BLaER1 treated with 17β-estradiol and CSF1 and Interleukin-3, amounts not matched to agents 10 nM and 100 nM (cell line): ENCODE measurements around the gene CALM3.

Experiments used
- H3K27ac ChIP-seq, 11 experiments: shearing (Covaris generic); formaldehyde crosslinking; 2 replicates each; pipeline ENCODE4 v1.8.1; 2022
- H3K27me3 ChIP-seq, 11 experiments: shearing (Covaris generic); formaldehyde crosslinking; 2 replicates each; pipeline ENCODE4 v1.8.1; 2022
- H3K36me3 ChIP-seq, 11 experiments: shearing (Covaris generic); formaldehyde crosslinking; 2 replicates each; pipeline ENCODE4 v1.8.1; 2022
- H3K4me1 ChIP-seq, 10 experiments: shearing (Covaris generic); formaldehyde crosslinking; 2 replicates each; pipeline ENCODE4 v1.8.1; 2022
- H3K4me2 ChIP-seq, 11 experiments: shearing (Covaris generic); formaldehyde crosslinking; 2 replicates each; pipeline ENCODE4 v1.8.1; 2022
- H3K4me3 ChIP-seq, 10 experiments: shearing (Covaris generic); formaldehyde crosslinking; 2 replicates each; pipeline ENCODE4 v1.8.1; 2022
- H3K9ac ChIP-seq, 11 experiments: shearing (Covaris generic); formaldehyde crosslinking; 2 replicates each; pipeline ENCODE4 v1.8.1; 2022
- H3K9me3 ChIP-seq, 11 experiments: shearing (Covaris generic); formaldehyde crosslinking; replicated peaks in 1 of 11; 2 replicates each; pipeline ENCODE4 v1.8.1; 2022
- H4K20me1 ChIP-seq, 11 experiments: shearing (Covaris generic); formaldehyde crosslinking; 2 replicates each; pipeline ENCODE4 v1.8.1; 2022
- Cebpa-rat ChIP-seq, 11 experiments: shearing (Covaris generic); IDR thresholded peaks; 2 replicates each; pipeline ENCODE4 v1.8.1; 2022

Gene CALM3

GRCh38 chr19:46629546-46630025 is 28.5 kb downstream of the CALM3 start:
- peak overlapping the region in 1 of 11 experiments; percentile 19; a peak in 2 of 22 replicates for H3K9ac ChIP-seq
- no peaks in the 10 kb centered on the region for H3K36me3 ChIP-seq
- no peak for TF ChIP-seq Cebpa-rat (IDR thresholded peaks at IDR 0.05)
- H3K4me2 ChIP-seq, result peak overlapping the region in 8 of 11 experiments; percentile 3 to 57 (median 17); a peak in 9 of 22 replicates
- H3K9me3 ChIP-seq, result no peaks in the 10 kb centered on the region
- H3K27ac ChIP-seq, result no peak overlapping the region
- H3K27me3 ChIP-seq, result peaks cover 2 to 26% (median 13%) of the 10 kb centered on the region in 11 experiments
- H3K4me3 ChIP-seq, result no peak overlapping the region
- H3K4me1 ChIP-seq, result peaks cover 61 to 80% (median 68%) of the 10 kb centered on the region in 10 experiments
- H4K20me1 ChIP-seq, result no peaks in the 10 kb centered on the region

GRCh38 chr19:46630586-46631205 is 29.6 kb downstream of the CALM3 start:
- H3K4me1 ChIP-seq, result peaks cover 56 to 76% (median 63%) of the 10 kb centered on the region in 10 experiments
- H3K27ac ChIP-seq, result no peak overlapping the region
- no peak overlapping the region for H3K9ac ChIP-seq
- peaks cover 10 to 34% (median 21%) of the 10 kb centered on the region in 11 experiments for H3K27me3 ChIP-seq
- H3K36me3 ChIP-seq, result no peaks in the 10 kb centered on the region
- H3K4me3 ChIP-seq, result no peak overlapping the region
- H3K4me2 ChIP-seq, result peak overlapping the region in 10 of 11 experiments; percentile 7 to 79 (median 45); a peak in 16 of 22 replicates
- H3K9me3 ChIP-seq, result no peaks in the 10 kb centered on the region
- TF ChIP-seq Cebpa-rat (IDR thresholded peaks at IDR 0.05), result no peak
- H4K20me1 ChIP-seq, result peaks cover 0 to 4% (median 0%) of the 10 kb centered on the region in 11 experiments; a peak in 2 of 22 replicates

GRCh38 chr19:46631481-46631880 is 30.4 kb downstream of the CALM3 start:
- peaks cover 0 to 4% (median 0%) of the 10 kb centered on the region in 11 experiments; a peak in 2 of 22 replicates for H4K20me1 ChIP-seq
- peaks cover 18 to 41% (median 29%) of the 10 kb centered on the region in 11 experiments for H3K27me3 ChIP-seq
- no peaks in the 10 kb centered on the region for H3K9me3 ChIP-seq
- peaks cover 51 to 72% (median 59%) of the 10 kb centered on the region in 10 experiments for H3K4me1 ChIP-seq
- no peak overlapping the region for H3K4me3 ChIP-seq
- no peak for TF ChIP-seq Cebpa-rat (IDR thresholded peaks at IDR 0.05)
- H3K4me2 ChIP-seq, result peak overlapping the region in 9 of 11 experiments; percentile 4 to 79 (median 46); a peak in 13 of 22 replicates
- H3K36me3 ChIP-seq, result no peaks in the 10 kb centered on the region
- no peak overlapping the region for H3K9ac ChIP-seq
- H3K27ac ChIP-seq, result no peak overlapping the region

GRCh38 chr19:46633130-46633529 is 32.0 kb downstream of the CALM3 start:
- peaks cover 28 to 52% (median 44%) of the 10 kb centered on the region in 11 experiments for H3K27me3 ChIP-seq
- H3K27ac ChIP-seq, result no peak overlapping the region
- no peak overlapping the region for H3K9ac ChIP-seq
- no peak for TF ChIP-seq Cebpa-rat (IDR thresholded peaks at IDR 0.05)
- peaks cover 0 to 4% (median 0%) of the 10 kb centered on the region in 11 experiments; a peak in 3 of 22 replicates for H4K20me1 ChIP-seq
- no peak overlapping the region; a peak in 1 of 20 replicates for H3K4me3 ChIP-seq
- no peaks in the 10 kb centered on the region for H3K9me3 ChIP-seq
- H3K4me2 ChIP-seq, result peak overlapping the region; percentile 84 to 99 (median 91)
- peaks cover 34 to 59% (median 45%) of the 10 kb centered on the region in 10 experiments for H3K4me1 ChIP-seq
- H3K36me3 ChIP-seq, result no peaks in the 10 kb centered on the region

- H3K27ac ChIP-seq, result no peak overlapping the region
- peak overlapping the region in 7 of 11 experiments; percentile 8 to 56 (median 25); a peak in 11 of 22 replicates for H3K9ac ChIP-seq
- peaks cover 34 to 63% (median 50%) of the 10 kb centered on the region in 10 experiments for H3K4me1 ChIP-seq
- peak overlapping the region; percentile 84 to 99 (median 91) for H3K4me2 ChIP-seq
- H3K9me3 ChIP-seq, result no peaks in the 10 kb centered on the region
- no peak for TF ChIP-seq Cebpa-rat (IDR thresholded peaks at IDR 0.05)
- H4K20me1 ChIP-seq, result peaks cover 0 to 4% (median 0%) of the 10 kb centered on the region in 11 experiments; a peak in 3 of 22 replicates
- peaks cover 29 to 54% (median 47%) of the 10 kb centered on the region in 11 experiments for H3K27me3 ChIP-seq
- no peaks in the 10 kb centered on the region for H3K36me3 ChIP-seq
- peak overlapping the region; percentile 44 to 63 (median 50); a peak in 19 of 20 replicates for H3K4me3 ChIP-seq
Observed at GRCh38 chr19:46634045-46634655, 33.0 kb downstream of the CALM3 start.

GRCh38 chr19:46634656-46635218 is 33.6 kb downstream of the CALM3 start:
- Histone ChIP-seq H3K27me3 (peaks cover 34 to 60% (median 52%) of the 10 kb centered on the region in 11 experiments), H3K36me3 (no peaks in the 10 kb centered on the region), H3K4me1 (peaks cover 37 to 63% (median 50%) of the 10 kb centered on the region in 10 experiments), H4K20me1 (peaks cover 0 to 4% (median 0%) of the 10 kb centered on the region in 11 experiments; a peak in 3 of 22 replicates), H3K9me3 (no peaks in the 10 kb centered on the region), H3K9ac (peak overlapping the region in 2 of 11 experiments; percentile 5 to 11; a peak in 1 of 22 replicates), H3K4me3 (peak overlapping the region; percentile 34 to 61 (median 50); a peak in 15 of 20 replicates), H3K27ac (no peak overlapping the region), H3K4me2 (peak overlapping the region; percentile 63 to 84 (median 81))
- TF ChIP-seq Cebpa-rat (IDR thresholded peaks at IDR 0.05), result no peak

- H3K27me3 ChIP-seq, result peaks cover 40 to 72% (median 61%) of the 10 kb centered on the region in 11 experiments
- no peaks in the 10 kb centered on the region for H3K9me3 ChIP-seq
- H3K27ac ChIP-seq, result no peak within 1 kb of the TSS
- peaks cover 0 to 4% (median 0%) of the 10 kb centered on the region in 11 experiments; a peak in 3 of 22 replicates for H4K20me1 ChIP-seq
- no peak within 1 kb of the TSS for H3K4me3 ChIP-seq
- H3K36me3 ChIP-seq, result no peaks in the 10 kb centered on the region
- peak within 1 kb of the TSS in 10 of 11 experiments; percentile 63 to 84 (median 82); a peak in 21 of 22 replicates for H3K4me2 ChIP-seq
- no peak within 1 kb of the TSS for H3K9ac ChIP-seq
- peaks cover 31 to 57% (median 46%) of the 10 kb centered on the region in 10 experiments for H3K4me1 ChIP-seq
- TF ChIP-seq Cebpa-rat (IDR thresholded peaks at IDR 0.05), result no peak
Observed at GRCh38 chr19:46635920-46636761, 35.0 kb downstream of the CALM3 start, which contains the start of gene GNG8. TSS of gene GNG8 (minus strand) at chr19:46636202. CDS start at chr19:46634682, 1,520 bp downstream.

DNA sequence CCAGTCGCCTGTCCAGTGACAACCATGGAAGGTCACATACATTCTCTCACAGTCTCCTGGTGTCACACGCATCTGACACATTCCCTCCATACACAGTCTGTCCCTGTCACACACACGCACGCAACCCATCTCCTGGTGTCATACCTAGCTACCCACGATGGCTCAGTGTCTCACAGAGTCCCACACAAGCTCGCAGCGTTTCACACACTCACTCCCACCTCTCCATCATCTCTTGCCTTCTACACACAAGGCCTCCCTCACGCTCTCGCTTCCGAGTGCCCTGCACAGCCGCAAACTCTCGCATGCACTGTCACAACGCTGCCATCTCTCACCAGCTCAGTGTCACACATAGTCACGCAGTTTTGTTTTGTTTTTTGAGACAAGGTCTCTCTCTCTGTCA is 36.1 kb downstream of the CALM3 start:
- Histone ChIP-seq H4K20me1 (peaks cover 0 to 4% (median 0%) of the 10 kb centered on the region in 11 experiments; a peak in 3 of 22 replicates), H3K4me1 (peaks cover 27 to 52% (median 43%) of the 10 kb centered on the region in 10 experiments), H3K4me3 (no peak overlapping the region), H3K27ac (no peak overlapping the region), H3K4me2 (no peak overlapping the region), H3K9me3 (no peaks in the 10 kb centered on the region), H3K36me3 (no peaks in the 10 kb centered on the region), H3K9ac (no peak overlapping the region), H3K27me3 (peaks cover 40 to 72% (median 61%) of the 10 kb centered on the region in 11 experiments)
- TF ChIP-seq Cebpa-rat (IDR thresholded peaks at IDR 0.05), result no peak
